Liver (tissue), 3 donors: Measurements from ENCODE around the gene EIF2S3.

Experiments used
- CTCF ChIP-seq: fragments of 150-350 bp; IDR thresholded peaks from 2 replicates; pipeline ENCODE4 v1.5.1; 2017; ENCODE audit warnings: improper control_type of control experiment, low read depth, low read length; ENCODE audit not compliant: missing input control
- FOXA2 ChIP-seq: IDR thresholded peaks from 2 replicates; pipeline ENCODE4 v1.6.1; 2016; ENCODE audit warnings: antibody characterized with exemption
- GABPA ChIP-seq, 2 donors: IDR thresholded peaks in 1 of 2; conservative IDR thresholded peaks in 1 of 2; 2 replicates each; pipeline ENCODE4 v1.6.1; 2016; ENCODE audit warnings: antibody characterized with exemption in 2 of 2, mild to moderate bottlenecking in 1 of 2, moderate library complexity in 1 of 2
- HNF4A ChIP-seq, 2 donors: conservative IDR thresholded peaks; 2 replicates each; pipeline ENCODE4 v1.6.1; 2016; ENCODE audit warnings: antibody characterized with exemption in 2 of 2, mild to moderate bottlenecking in 2 of 2
- JUND ChIP-seq, 2 donors: IDR thresholded peaks; 2 replicates each; pipeline ENCODE4 v1.6.1; 2016; ENCODE audit warnings: antibody characterized with exemption in 2 of 2
- MAX ChIP-seq: IDR thresholded peaks from 2 replicates; pipeline ENCODE4 v1.6.1; 2016; ENCODE audit warnings: antibody characterized with exemption
- RAD21 ChIP-seq, 2 donors: IDR thresholded peaks; 2 replicates each; pipeline ENCODE4 v1.6.1; 2016; ENCODE audit warnings: antibody characterized with exemption in 2 of 2, mild to moderate bottlenecking in 2 of 2
- RXRA ChIP-seq, 2 donors: IDR thresholded peaks; 2 replicates each; pipeline ENCODE4 v1.6.1; 2017 to 2018; ENCODE audit warnings: antibody characterized with exemption in 2 of 2, mild to moderate bottlenecking in 1 of 2
- SP1 ChIP-seq: IDR thresholded peaks from 2 replicates; pipeline ENCODE4 v1.6.1; 2018; ENCODE audit warnings: antibody characterized with exemption, mild to moderate bottlenecking
- TAF1 ChIP-seq: conservative IDR thresholded peaks from 2 replicates; pipeline ENCODE4 v1.6.1; 2016; ENCODE audit warnings: antibody characterized with exemption, mild to moderate bottlenecking
- YY1 ChIP-seq: IDR thresholded peaks from 2 replicates; pipeline ENCODE4 v1.6.1; 2016; ENCODE audit warnings: antibody characterized with exemption, mild to moderate bottlenecking
- ZBTB33 ChIP-seq: IDR thresholded peaks from 2 replicates; pipeline ENCODE4 v1.6.1; 2016; ENCODE audit warnings: antibody characterized with exemption
- donor health status: healthy.
- donor health status: healthy.

GRCh38 chrX:24098932-24099331 is 44.2 kb downstream of the EIF2S3 start:
- no peak for TF ChIP-seq CTCF
- no peak for TF ChIP-seq JUND (IDR thresholded peaks at IDR 0.05)
- TF ChIP-seq GABPA (IDR thresholded peaks at IDR 0.05 in 1 of 2, conservative IDR thresholded peaks at IDR 0.05 in 1 of 2), result no peak
- TF ChIP-seq ZBTB33, result no peak
- TF ChIP-seq HNF4A (conservative IDR thresholded peaks at IDR 0.05), result no peak
- TF ChIP-seq RXRA (IDR thresholded peaks at IDR 0.05), result no peak
- TF ChIP-seq RAD21 (IDR thresholded peaks at IDR 0.05), result no peak
- TF ChIP-seq MAX, result no peak
- TF ChIP-seq YY1, result no peak
- no peak for TF ChIP-seq TAF1
- TF ChIP-seq SP1, result no peak
- TF ChIP-seq FOXA2, result no peak
